ENCODE results near the gene CNTNAP2. TPM values are rescaled to one million over a fixed set of nuclear protein-coding genes. Genes with fewer than 3 reads are reported as not detected.

Gene CNTNAP2
- total and polyA plus RNA-seq, 2 of the 13 experiments (the other 11 are each of a cell fraction or from before 2014, with no cell fraction given): 0.40 to 0.42 TPM

GRCh38 chr7:146084086-146084485 lies 32.5 kb upstream of the CNTNAP2 start:
- ChIA-PET CTCF (ENCODE audit: low intra/inter-chr PET ratio, low total read pairs) (no interaction called here), POLR2A (no interaction called here)
- H4K20me1 ChIP-seq (ENCODE audit: insufficient read depth, low read length): no peaks in the 10 kb centered on the region
- no peak overlapping the region for H3K27ac ChIP-seq (ENCODE audit: extremely low read length, insufficient read depth, low read length)
- in situ Hi-C loops (cut with HindIII; ENCODE audit: extremely low pct_ligation_motif_present, low pct_unique_long_range_greater_than_20kb): no loop called here
- WGBS (ENCODE audit: low lambda C conversion rate): 3% methylated on average over 6 of the region's 6 CpGs
- no peaks in the 10 kb centered on the region for H3K36me3 ChIP-seq (replicated peaks in 1 of 2; ENCODE audit: control insufficient read depth in 1 of 2, insufficient read depth in 2 of 2, low read length in 2 of 2)
- TF ChIP-seq ZNF703 (CRISPR knock-in tag; IDR thresholded peaks at IDR 0.05; ENCODE audit: borderline replicate concordance): no peak
- no peak for TF ChIP-seq THRA (CRISPR knock-in tag; IDR thresholded peaks at IDR 0.05; ENCODE audit: borderline replicate concordance)
- TF ChIP-seq ZNF543 (CRISPR knock-in tag; IDR thresholded peaks at IDR 0.05): no peak
- no peak for TF ChIP-seq NCOA5 (CRISPR knock-in tag; IDR thresholded peaks at IDR 0.05)
- TF ChIP-seq ZKSCAN5 (CRISPR knock-in tag; IDR thresholded peaks at IDR 0.05): no peak
- TF ChIP-seq YY1 (IDR thresholded peaks at IDR 0.05; ENCODE audit: insufficient read depth, insufficient replicate concordance, low read depth, low read length): no peak
- TF ChIP-seq TIGD3 (CRISPR knock-in tag; IDR thresholded peaks at IDR 0.05; ENCODE audit: borderline replicate concordance): no peak
- no peak for TF ChIP-seq ZBTB20 (CRISPR knock-in tag; IDR thresholded peaks at IDR 0.05; ENCODE audit: borderline replicate concordance, low read depth)
- TF ChIP-seq ZFAT (CRISPR knock-in tag; conservative IDR thresholded peaks at IDR 0.05): no peak
- no peak for TF ChIP-seq CREB1 (IDR thresholded peaks at IDR 0.05)
- TF ChIP-seq CREB1 (CRISPR knock-in tag; IDR thresholded peaks at IDR 0.05): no peak
- no peak for TF ChIP-seq ZBTB14 (CRISPR knock-in tag; IDR thresholded peaks at IDR 0.05)
- TF ChIP-seq DMTF1 (CRISPR knock-in tag; IDR thresholded peaks at IDR 0.05): no peak
- TF ChIP-seq TEAD2 (CRISPR knock-in tag; IDR thresholded peaks at IDR 0.05): no peak
- no peak overlapping the region for H2AFZ ChIP-seq (ENCODE audit: low read length)
- DNase-seq (ENCODE audit: low spot score): no peak
- H3K79me2 ChIP-seq (ENCODE audit: insufficient read depth, low read length): no peaks in the 10 kb centered on the region
- FAIRE-seq: no peak
- no peak overlapping the region for H3K9ac ChIP-seq (ENCODE audit: insufficient read depth, low read depth, low read length)
- no peaks in the 10 kb centered on the region for H3K4me1 ChIP-seq (ENCODE audit: insufficient read depth, low read length)
- no peak overlapping the region for H3K4me3 ChIP-seq (replicated peaks in 1 of 3; ENCODE audit: insufficient read depth in 1 of 3, low read depth in 2 of 3, low read length in 3 of 3)
- H3K4me2 ChIP-seq (ENCODE audit: low read depth, low read length): no peak overlapping the region
- intact Hi-C loops (cut with micrococcal nuclease; ENCODE audit: unreplicated experiment): no loop called here
- no TSS peak for BruUV-seq (replicated peaks)
- H3K9me3 ChIP-seq (ENCODE audit: low read length): peaks cover 27% of the 10 kb centered on the region
- no peaks in the 10 kb centered on the region for H3K27me3 ChIP-seq (ENCODE audit: control insufficient read depth in 1 of 2, insufficient read depth in 2 of 2, low read length in 2 of 2)
- no peak for ATAC-seq
